Measurements from ENCODE around the gene IDE. TPM values are rescaled to one million over a fixed set of nuclear protein-coding genes. Genes with fewer than 3 reads are reported as not detected.

IDE gene
- total RNA-seq, 6 experiments from 2014 or later, result 25.6 to 31.4 (median 29.2) TPM

DNA sequence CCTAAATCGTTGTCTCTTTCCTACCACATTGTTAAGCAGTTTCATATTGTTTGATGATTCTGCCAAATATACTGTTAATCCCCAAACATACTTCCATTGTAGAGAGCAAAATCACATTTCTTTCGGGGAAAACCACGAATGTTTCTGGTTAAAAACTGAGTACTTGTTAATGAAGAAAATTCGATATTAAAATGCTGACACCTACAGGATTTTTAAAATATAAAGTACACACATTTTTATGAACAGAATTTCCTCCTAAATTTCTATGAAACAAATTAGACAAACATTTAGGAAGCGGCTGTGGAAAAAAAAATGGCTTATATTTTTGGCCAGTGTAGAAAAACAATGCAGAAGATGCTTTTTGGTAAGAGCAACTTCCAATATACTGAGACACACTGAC is 68.8 kb downstream of the IDE start:
- Histone ChIP-seq H3K36me3 (peaks cover 0 to 58% (median 10%) of the 10 kb centered on the region in 4 donors), H3K27me3 (no peaks in the 10 kb centered on the region), H3K27ac (no peak overlapping the region), H3K9me3 (no peaks in the 10 kb centered on the region), H3K4me1 (no peaks in the 10 kb centered on the region), H3K4me3 (no peak overlapping the region)
- intact Hi-C loops (cut with DNase I), result no loop called here
- no peak for DNase-seq
- WGBS (ENCODE audit: insufficient coverage, low coverage, low lambda C conversion rate, missing lambda C conversion rate), result 92% methylated on average over 5 of the region's 5 CpGs
- no peak for TF ChIP-seq POLR2A (IDR thresholded peaks at IDR 0.05)
- TF ChIP-seq, protein P1, sequence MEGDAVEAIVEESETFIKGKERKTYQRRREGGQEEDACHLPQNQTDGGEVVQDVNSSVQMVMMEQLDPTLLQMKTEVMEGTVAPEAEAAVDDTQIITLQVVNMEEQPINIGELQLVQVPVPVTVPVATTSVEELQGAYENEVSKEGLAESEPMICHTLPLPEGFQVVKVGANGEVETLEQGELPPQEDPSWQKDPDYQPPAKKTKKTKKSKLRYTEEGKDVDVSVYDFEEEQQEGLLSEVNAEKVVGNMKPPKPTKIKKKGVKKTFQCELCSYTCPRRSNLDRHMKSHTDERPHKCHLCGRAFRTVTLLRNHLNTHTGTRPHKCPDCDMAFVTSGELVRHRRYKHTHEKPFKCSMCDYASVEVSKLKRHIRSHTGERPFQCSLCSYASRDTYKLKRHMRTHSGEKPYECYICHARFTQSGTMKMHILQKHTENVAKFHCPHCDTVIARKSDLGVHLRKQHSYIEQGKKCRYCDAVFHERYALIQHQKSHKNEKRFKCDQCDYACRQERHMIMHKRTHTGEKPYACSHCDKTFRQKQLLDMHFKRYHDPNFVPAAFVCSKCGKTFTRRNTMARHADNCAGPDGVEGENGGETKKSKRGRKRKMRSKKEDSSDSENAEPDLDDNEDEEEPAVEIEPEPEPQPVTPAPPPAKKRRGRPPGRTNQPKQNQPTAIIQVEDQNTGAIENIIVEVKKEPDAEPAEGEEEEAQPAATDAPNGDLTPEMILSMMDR (IDR thresholded peaks at IDR 0.05), result no peak
- ATAC-seq, result no peak

DNA sequence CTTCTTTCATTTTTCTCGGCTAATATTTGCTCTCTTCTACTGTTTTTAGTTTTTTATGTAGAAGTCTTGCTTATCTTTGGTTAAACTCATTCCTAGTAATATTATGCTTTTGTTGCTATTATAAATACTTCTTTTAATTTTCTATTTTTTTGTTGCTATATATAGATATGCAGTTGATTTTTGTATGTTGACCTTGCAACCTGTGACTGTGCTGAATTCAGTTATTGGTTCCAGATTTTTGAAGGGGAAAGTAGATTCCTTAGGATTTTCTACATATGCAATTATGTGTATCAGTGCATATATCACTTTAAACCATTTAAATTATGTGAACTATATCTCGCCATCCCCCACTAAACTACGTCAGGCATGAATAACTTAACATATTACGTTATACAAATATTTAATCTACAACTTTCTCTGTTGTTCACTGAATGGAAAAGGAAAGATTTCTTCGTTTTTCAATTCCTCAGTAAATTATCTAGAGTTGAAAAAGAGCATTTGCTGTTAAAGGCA is 71.5 kb downstream of the IDE start:
- H3K27ac ChIP-seq, result no peak overlapping the region
- intact Hi-C loops (cut with DNase I), result no loop called here
- H3K4me3 ChIP-seq, result no peak overlapping the region
- H3K9me3 ChIP-seq, result no peaks in the 10 kb centered on the region
- ATAC-seq, result no peak
- no peak for DNase-seq
- no peaks in the 10 kb centered on the region for H3K27me3 ChIP-seq
- no peak for TF ChIP-seq POLR2A (IDR thresholded peaks at IDR 0.05)
- TF ChIP-seq, protein P1 (IDR thresholded peaks at IDR 0.05), result no peak
- H3K36me3 ChIP-seq, result peaks cover 0 to 39% (median 7%) of the 10 kb centered on the region in 4 donors
- WGBS (ENCODE audit: insufficient coverage, low coverage, low lambda C conversion rate, missing lambda C conversion rate), result 89% methylated on average over 5 of the region's 5 CpGs
- no peaks in the 10 kb centered on the region for H3K4me1 ChIP-seq

- WGBS (ENCODE audit: insufficient coverage, low coverage, low lambda C conversion rate, missing lambda C conversion rate), result 100% methylated on average over 1 of the region's 1 CpG
- no peak overlapping the region for H3K4me3 ChIP-seq
- no peaks in the 10 kb centered on the region for H3K9me3 ChIP-seq
- ATAC-seq, result no peak
- H3K27me3 ChIP-seq, result no peaks in the 10 kb centered on the region
- no peak for DNase-seq
- intact Hi-C loops (cut with DNase I), result no loop called here
- H3K4me1 ChIP-seq, result no peaks in the 10 kb centered on the region
- H3K27ac ChIP-seq, result no peak overlapping the region
- TF ChIP-seq, protein P1 (IDR thresholded peaks at IDR 0.05), result no peak
- no peak for TF ChIP-seq POLR2A (IDR thresholded peaks at IDR 0.05)
- H3K36me3 ChIP-seq, result peaks cover 0 to 29% (median 10%) of the 10 kb centered on the region in 4 donors
Measured at GRCh38 chr10:92493362-92493761, 80.5 kb downstream of the IDE start.

- no peaks in the 10 kb centered on the region for H3K9me3 ChIP-seq
- no peak for ATAC-seq
- H3K27ac ChIP-seq, result no peak overlapping the region
- no peak for DNase-seq
- H3K4me1 ChIP-seq, result no peaks in the 10 kb centered on the region
- H3K4me3 ChIP-seq, result no peak overlapping the region
- TF ChIP-seq, protein P1 (IDR thresholded peaks at IDR 0.05), result no peak
- no peak for TF ChIP-seq POLR2A (IDR thresholded peaks at IDR 0.05)
- intact Hi-C loops (cut with DNase I), result no loop called here
- H3K27me3 ChIP-seq, result no peaks in the 10 kb centered on the region
- peaks cover 0 to 35% (median 12%) of the 10 kb centered on the region in 4 donors for H3K36me3 ChIP-seq
- 89% methylated on average over 6 of the region's 6 CpGs for WGBS (ENCODE audit: insufficient coverage, low coverage, low lambda C conversion rate, missing lambda C conversion rate)
Measured at GRCh38 chr10:92492748-92493240, 81.1 kb downstream of the IDE start.

All from right lobe of liver (tissue), 6 donors.